NCI-H510A treated with DMSO at 0.1 percent for 48 hours (cell line): Measurements from ENCODE around the gene DHODH.
"Not testable (repeated sequence)": the region's sequence is repeated elsewhere in the genome, so short reads cannot be mapped to it uniquely, and the experiment has no call there.

Source experiments
- DNase-seq: peaks from one replicate; lab custom pipeline; 2025; lab: John Stamatoyannopoulos, UW

Gene DHODH

DNA sequence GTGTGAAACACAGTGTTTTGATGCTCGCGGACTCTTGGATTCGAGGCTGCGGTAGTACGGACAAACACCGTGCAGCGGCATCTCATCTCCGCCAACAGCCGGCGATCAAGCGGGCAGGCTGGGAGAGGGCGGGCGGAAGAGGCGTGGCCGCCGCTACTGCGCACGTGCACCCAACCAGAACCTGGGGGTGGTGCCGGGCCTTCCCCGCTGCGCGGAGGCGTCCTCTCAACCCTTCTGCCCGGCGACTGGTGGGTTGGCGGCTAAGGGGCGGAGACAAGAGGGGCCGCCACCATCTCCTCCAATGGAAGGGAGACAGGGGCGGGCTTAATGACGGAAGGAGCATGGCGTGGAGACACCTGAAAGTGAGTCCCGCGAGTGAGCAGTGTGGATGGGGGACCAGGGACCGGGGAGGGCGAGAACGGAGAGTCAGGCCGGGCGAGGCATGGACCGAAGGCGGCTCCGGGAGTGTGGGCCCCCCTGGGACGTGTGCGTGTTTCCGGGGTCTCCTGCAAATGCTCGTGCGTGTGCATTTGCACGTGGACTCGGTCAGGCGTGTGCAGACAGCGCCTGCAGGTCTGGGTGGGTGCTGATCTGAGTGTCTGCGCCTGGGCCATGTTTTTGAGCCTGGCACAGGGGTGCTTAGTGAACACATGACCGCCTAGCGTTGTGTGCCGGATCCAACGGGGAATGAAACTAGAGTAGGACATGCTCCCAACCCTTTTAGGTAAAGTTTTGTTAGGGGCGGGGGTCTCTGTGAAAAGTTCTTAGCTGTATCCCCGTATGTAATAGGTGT, at the start of gene DHODH:
Gene DHODH (plus strand): TSS at position 321 of the 793 bp plus-strand sequence. CDS start 21 bp downstream, at position 342.
- DNase-seq, result peak; percentile 92

DNA sequence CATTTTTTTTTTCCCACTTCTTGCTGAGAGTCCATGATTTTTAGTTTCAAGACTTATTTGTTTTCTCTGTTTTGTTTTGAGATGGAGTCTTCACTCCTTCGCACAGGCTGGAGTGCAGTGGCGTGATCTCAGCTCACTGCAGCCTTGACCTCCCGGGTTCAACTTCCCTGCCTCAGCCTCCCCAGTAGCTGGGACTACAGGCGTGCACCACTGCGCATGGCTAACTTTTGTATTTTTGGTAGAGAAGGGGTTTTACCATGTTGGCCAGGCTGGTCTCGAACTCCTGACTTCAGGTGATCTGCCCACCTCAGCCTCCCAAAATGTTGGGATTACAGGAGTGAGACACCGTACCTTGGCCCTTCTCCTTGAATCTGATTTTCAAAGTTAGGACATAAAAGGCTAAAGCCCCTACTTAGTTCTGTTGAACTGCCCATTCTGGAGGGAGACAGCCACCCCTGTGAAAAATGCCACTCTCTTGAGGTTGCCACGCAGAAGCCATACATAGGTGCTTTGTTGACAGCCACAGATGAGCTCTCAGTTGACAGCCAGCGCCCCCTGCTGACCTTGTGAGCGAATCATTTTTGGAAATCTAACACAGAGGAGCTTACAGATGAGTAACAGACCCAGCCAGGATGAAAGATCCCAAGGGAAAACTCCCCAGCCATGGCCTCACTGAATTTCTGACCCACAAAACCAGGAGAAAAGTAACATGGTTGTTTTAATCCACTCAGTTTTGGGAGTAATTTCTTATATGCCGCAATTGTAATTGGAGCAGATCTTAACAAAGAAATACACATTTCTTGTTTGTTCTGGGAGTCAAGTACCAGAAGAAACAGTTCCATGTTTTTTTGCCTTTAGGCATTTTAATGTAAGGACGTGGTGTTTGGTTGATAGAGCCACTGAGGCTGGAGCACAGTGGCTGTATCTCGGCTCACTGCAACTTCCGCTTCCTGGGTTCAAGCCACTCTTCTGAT, 47.2 kb upstream of the DHODH start:
- peak; percentile 55 for DNase-seq

GRCh38 chr16:71963125-71963875, 45.2 kb upstream of the DHODH start:
- no peak for DNase-seq

DNA sequence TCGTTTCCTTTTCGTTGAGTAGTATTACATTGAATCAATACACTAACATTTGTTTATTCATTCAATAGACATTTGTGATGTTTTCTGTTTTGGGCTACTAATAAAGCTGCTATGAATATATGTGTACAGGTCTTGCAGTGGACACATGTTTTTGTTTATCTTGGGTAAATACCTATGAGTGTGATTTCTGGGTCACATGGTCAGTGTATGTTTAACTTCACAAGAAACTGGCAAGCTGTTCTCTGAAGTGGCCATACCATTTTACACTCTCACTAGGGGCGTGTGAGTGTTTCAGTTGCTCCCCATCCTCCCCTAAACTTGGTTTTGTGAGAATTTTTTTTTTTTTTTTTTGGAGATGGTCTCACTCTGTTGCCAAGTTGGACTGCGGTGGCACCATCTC, 43.3 kb upstream of the DHODH start:
- no peak for DNase-seq

DNA sequence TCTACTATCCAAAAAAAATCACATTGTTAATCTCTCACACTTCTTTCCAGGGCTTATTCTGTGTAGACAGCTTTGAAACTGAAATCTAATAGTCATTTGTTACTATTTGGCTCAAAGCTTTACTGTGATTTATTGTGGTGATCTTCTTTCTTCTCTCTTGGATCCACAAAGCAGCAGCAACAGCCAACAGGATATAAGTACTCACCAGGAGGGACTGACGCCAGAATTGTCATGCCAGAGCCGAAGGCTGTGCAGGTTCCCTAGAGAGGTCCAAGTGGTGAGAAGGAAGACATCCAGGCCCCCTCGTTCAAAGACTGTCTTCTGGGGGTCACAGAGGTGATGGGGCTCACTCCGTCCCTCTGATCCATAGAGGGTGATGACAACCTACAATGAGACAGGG, 41.6 kb upstream of the DHODH start:
- DNase-seq, result no peak

- no peak for DNase-seq
These were observed 39.2 kb upstream of the DHODH start for GRCh38 chr16:71969353-71969752.

- no peak for DNase-seq
These were observed 37.0 kb upstream of the DHODH start for GRCh38 chr16:71971571-71971970.

DNA sequence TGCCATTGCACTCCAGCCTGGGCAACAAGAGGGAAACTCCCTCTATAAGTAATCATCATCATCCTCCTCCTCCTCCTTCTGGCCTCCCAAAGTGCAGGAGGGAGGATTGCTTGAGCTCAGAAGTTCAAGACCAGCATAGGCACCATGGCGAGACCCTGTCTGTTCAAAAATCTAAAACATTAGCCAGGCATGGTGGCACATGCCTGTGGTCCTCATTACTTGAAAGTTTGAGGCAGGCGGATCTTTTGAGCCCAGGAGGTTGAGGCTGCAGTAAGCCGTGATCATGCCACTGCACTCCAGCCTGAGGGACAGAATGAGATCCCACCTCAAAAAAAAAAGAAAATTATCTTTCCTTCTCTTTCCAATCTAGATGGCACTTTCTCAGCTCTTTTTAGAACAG, 36.2 kb upstream of the DHODH start:
- no peak for DNase-seq

GRCh38 chr16:71973001-71973400, 35.5 kb upstream of the DHODH start:
- no peak for DNase-seq

GRCh38 chr16:71974068-71974818, 34.3 kb upstream of the DHODH start:
- DNase-seq, result no peak

DNA sequence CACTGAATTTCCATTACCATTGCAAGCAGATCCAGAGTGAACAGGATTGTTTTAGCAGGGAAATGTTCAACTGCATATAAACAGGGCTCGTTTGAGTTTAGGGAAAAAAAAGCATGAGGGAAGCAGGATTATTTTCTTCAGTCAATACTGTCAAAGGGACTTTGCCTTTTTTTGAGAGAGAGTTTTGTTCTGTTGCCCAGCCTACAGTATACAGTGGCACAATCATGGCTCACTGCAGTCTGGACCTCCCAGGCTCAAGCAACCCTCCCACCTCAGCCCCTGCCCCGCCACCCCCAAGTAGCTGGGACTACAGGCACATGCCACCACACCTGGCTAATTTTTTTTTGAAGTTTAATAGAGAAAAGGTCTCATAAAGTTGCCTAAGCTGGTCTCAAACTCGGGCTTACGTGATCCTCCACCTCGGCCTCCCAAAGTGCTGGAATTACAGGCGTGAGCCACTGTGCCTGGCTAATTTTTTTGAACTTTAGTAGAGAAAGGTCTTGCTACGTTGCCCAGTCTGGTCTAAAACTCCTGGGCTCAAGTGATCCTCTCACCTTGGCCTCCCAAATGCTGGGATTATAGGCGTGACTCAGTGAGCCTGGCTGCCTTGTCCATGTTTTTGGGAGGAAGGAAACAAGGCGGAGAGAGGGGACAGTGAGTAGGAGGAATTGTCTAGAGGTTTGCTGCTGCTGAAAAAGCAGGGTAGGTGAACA, 23.1 kb upstream of the DHODH start:
- no peak for DNase-seq

GRCh38 chr16:71986131-71986530, 22.4 kb upstream of the DHODH start:
- DNase-seq, result no peak

DNA sequence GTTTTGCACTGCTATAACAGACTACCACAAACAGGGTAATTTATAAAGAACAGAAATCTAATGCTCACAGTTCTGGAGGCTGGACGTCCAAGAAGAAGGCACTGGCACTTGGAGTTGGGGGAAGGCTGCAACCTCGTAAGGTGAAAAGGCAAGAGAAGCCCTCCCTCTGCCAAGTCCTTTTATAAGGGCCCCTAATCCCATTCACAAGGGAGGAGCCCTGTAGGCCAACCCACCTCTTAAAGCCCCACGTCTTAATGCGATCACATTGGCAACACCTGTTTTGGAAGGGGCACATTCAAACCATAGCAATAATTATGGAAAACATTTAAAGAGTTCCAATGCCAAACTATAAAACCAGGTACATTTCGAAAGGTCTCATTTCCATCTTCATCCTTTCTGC, 13.5 kb upstream of the DHODH start:
- no peak for DNase-seq

DNA sequence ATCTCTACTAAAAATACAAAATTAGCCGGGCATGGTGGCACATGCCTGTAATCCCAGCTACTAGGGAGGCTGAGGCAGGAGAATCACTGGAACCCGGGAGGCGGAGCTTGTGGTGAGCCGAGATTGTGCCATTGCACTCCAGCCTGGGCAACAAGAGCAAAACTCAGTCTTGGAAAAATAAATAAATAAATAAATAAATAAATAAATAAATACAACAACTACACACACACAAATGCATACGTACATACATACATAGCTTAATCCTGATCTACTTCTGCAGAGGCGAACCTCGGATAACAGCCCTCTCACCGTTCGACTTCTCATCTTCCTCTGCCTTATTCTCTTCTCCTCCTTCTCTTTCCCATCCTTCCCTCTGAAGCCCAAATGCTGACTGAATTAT, 11.0 kb upstream of the DHODH start:
- DNase-seq, result not testable (repeated sequence)

DNA sequence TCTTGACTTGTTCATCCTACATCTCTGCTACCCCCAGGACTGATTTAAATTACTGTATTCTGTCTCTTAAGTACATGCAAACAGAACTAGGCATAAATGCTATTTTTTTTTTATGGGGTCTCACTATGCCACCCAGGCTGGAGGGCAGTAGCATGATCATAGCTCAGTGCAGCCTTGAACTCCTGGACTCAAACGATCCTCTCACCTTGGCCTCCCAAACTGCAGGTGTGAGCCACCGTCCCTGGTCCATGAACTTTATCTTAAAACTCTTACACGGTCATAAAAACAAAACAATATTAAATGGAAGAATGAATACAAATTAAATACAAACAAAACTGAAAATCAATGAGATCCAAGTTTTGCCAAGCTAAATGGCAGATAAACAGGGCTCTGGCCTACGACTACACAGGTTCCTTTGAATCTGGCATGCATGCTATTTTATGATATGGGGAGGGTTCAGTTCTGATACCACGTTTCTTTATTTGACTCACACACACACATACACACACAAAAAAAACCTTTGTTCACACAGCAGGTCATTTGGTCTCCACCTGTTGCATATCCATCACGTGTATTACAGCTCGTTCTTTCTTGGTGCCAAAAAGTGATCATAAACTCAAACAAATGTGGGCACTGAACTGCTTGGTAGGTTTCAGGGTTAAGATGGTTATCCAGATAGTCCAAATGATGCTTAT, 7.2 kb upstream of the DHODH start:
- no peak for DNase-seq

GRCh38 chr16:72002619-72003018, 5.9 kb upstream of the DHODH start:
- DNase-seq, result no peak

DNA sequence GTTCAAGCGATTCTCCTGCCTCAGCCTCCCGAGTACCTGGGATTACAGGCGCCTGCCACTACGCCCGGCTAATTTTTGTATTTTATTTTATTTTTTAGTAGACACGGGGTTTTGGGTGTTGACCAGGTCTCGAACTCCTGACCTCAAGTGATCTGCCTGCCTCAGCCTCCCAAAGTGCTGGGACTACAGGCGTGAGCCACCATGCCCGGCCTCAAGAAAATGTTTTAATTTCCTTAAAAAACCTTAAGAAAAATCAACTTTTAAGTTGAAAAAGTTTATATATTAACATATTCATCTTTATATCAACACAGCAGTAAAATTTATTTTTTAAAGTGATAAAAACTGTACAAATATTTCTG, 500 bp upstream of the DHODH start:
- DNase-seq, result not testable (repeated sequence)

- no peak for DNase-seq
These were observed 1.2 kb downstream of the DHODH start for GRCh38 chr16:72009779-72010178.

DNA sequence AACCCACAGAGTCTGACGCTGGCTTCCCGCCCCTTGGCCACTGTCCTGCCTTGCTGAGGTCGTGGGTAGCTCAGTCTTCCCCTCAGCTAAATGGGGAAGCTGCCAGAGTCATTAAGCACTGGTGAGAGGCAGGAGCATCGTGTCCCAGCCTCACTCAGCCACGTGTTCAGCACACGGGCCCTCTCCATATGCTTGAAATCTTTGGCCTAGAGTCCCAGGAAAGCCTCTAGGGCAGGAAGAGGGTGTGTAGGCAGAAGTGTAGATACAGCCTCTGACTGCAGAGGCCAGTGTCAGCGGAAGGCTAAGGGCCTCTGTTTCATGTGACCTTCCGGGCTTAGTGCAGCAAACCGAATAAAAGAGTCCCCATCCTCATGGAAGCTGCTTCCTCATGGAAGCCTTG, 4.1 kb downstream of the DHODH start:
- DNase-seq, result no peak

DNA sequence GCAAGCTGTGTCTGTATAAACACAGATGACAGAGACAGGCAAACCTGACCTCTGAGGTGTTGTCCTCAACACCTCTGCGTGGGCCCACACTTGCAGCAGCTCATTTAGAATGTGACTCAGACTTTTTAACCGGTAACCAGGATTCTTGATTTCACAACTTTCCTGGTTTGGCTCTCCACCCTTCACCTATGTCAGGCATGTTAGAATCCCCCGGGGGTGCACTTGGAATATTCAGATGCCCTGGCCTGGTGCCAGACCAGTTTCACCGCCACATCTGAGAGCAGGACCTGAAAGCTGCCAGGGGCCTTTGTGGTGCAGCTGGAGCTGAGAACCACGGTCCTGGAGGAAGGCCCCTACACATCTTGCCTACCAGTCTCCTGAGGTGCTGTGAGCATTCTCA, 4.8 kb downstream of the DHODH start:
- no peak for DNase-seq
